WTC11 (cell line): Measurements from ENCODE around the gene OCRL.

Experiments
- FOXJ3 ChIP-seq: sonication (generic); formaldehyde crosslinking; IDR thresholded peaks from 2 replicates; pipeline ENCODE4 v1.9.0; 2021; ENCODE audit warnings: missing genetic modification reagents, mild to moderate bottlenecking, borderline replicate concordance
- NFE2L1 ChIP-seq: sonication (generic); formaldehyde crosslinking; IDR thresholded peaks from 2 replicates; pipeline ENCODE4 v1.8.1; 2023; ENCODE audit warnings: missing genetic modification reagents
- NR3C1 ChIP-seq: sonication (generic); formaldehyde crosslinking; conservative IDR thresholded peaks from 2 replicates; pipeline ENCODE4 v1.8.1; 2023; ENCODE audit warnings: low read depth, mild to moderate bottlenecking, missing genetic modification reagents
- PRRX2 ChIP-seq: fragments of 250-450 bp; sonication (Bioruptor Pico); IDR thresholded peaks from 2 replicates; pipeline ENCODE4 v1.8.0; 2021; ENCODE audit warnings: mild to moderate bottlenecking
- TF ChIP-seq, protein P1 (sequence below): fragments of 200-600 bp; IDR thresholded peaks from 2 replicates; pipeline ENCODE4 v1.8.0; 2022; ENCODE audit warnings: antibody characterized with exemption
- TF ChIP-seq, protein P2 (sequence below): sonication (generic); formaldehyde crosslinking; IDR thresholded peaks from 2 replicates; pipeline ENCODE4 v1.8.1; 2022; ENCODE audit warnings: mild to moderate bottlenecking, missing genetic modification reagents, moderate library complexity, borderline replicate concordance
- TF ChIP-seq, protein P3 (sequence below): sonication (generic); formaldehyde crosslinking; IDR thresholded peaks from 2 replicates; pipeline ENCODE4 v1.8.1; 2023; ENCODE audit warnings: mild to moderate bottlenecking, missing genetic modification reagents, borderline replicate concordance
- TF ChIP-seq, protein P4 (sequence below): sonication (generic); formaldehyde crosslinking; IDR thresholded peaks from 2 replicates; pipeline ENCODE4 v1.8.0; 2022; ENCODE audit warnings: mild to moderate bottlenecking, missing genetic modification reagents
- TF ChIP-seq, protein P5 (sequence below): sonication (generic); formaldehyde crosslinking; IDR thresholded peaks from 2 replicates; pipeline ENCODE4 v1.8.0; 2022; ENCODE audit warnings: mild to moderate bottlenecking, missing genetic modification reagents
- TF ChIP-seq, protein P6 (sequence below): sonication (generic); formaldehyde crosslinking; IDR thresholded peaks from 2 replicates; pipeline ENCODE4 v1.8.1; 2023; ENCODE audit warnings: mild to moderate bottlenecking, missing genetic modification reagents, moderate library complexity

DNA sequence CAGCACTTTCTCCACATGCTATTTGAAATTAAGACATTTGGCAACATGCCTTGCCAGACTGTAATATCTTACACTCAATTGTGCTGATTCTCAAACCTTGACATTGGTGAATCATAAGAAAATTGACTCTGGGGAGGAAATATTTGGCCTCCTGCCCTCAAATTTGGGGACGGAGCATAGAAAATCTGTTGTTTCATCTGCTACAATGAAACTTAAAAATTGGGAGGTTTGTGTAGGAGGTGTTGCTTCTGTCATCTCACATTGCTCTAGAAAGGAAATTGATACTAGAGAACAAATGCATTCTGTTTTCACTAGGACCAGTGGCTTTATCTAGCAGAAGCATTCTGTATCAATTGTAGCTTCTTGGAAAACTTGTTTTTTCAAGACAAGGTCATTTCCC lies 5.3 kb downstream of the OCRL start:
- TF ChIP-seq, protein P1, sequence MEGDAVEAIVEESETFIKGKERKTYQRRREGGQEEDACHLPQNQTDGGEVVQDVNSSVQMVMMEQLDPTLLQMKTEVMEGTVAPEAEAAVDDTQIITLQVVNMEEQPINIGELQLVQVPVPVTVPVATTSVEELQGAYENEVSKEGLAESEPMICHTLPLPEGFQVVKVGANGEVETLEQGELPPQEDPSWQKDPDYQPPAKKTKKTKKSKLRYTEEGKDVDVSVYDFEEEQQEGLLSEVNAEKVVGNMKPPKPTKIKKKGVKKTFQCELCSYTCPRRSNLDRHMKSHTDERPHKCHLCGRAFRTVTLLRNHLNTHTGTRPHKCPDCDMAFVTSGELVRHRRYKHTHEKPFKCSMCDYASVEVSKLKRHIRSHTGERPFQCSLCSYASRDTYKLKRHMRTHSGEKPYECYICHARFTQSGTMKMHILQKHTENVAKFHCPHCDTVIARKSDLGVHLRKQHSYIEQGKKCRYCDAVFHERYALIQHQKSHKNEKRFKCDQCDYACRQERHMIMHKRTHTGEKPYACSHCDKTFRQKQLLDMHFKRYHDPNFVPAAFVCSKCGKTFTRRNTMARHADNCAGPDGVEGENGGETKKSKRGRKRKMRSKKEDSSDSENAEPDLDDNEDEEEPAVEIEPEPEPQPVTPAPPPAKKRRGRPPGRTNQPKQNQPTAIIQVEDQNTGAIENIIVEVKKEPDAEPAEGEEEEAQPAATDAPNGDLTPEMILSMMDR = no peak
- TF ChIP-seq, protein P2, sequence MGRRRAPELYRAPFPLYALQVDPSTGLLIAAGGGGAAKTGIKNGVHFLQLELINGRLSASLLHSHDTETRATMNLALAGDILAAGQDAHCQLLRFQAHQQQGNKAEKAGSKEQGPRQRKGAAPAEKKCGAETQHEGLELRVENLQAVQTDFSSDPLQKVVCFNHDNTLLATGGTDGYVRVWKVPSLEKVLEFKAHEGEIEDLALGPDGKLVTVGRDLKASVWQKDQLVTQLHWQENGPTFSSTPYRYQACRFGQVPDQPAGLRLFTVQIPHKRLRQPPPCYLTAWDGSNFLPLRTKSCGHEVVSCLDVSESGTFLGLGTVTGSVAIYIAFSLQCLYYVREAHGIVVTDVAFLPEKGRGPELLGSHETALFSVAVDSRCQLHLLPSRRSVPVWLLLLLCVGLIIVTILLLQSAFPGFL (CRISPR knock-in tag) = no peak
- no peak for TF ChIP-seq PRRX2 (CRISPR knock-in tag)
- TF ChIP-seq, protein P3, sequence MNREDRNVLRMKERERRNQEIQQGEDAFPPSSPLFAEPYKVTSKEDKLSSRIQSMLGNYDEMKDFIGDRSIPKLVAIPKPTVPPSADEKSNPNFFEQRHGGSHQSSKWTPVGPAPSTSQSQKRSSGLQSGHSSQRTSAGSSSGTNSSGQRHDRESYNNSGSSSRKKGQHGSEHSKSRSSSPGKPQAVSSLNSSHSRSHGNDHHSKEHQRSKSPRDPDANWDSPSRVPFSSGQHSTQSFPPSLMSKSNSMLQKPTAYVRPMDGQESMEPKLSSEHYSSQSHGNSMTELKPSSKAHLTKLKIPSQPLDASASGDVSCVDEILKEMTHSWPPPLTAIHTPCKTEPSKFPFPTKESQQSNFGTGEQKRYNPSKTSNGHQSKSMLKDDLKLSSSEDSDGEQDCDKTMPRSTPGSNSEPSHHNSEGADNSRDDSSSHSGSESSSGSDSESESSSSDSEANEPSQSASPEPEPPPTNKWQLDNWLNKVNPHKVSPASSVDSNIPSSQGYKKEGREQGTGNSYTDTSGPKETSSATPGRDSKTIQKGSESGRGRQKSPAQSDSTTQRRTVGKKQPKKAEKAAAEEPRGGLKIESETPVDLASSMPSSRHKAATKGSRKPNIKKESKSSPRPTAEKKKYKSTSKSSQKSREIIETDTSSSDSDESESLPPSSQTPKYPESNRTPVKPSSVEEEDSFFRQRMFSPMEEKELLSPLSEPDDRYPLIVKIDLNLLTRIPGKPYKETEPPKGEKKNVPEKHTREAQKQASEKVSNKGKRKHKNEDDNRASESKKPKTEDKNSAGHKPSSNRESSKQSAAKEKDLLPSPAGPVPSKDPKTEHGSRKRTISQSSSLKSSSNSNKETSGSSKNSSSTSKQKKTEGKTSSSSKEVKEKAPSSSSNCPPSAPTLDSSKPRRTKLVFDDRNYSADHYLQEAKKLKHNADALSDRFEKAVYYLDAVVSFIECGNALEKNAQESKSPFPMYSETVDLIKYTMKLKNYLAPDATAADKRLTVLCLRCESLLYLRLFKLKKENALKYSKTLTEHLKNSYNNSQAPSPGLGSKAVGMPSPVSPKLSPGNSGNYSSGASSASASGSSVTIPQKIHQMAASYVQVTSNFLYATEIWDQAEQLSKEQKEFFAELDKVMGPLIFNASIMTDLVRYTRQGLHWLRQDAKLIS (CRISPR knock-in tag) = no peak
- TF ChIP-seq, protein P4, sequence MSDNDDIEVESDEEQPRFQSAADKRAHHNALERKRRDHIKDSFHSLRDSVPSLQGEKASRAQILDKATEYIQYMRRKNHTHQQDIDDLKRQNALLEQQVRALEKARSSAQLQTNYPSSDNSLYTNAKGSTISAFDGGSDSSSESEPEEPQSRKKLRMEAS (CRISPR knock-in tag) = no peak
- no peak for TF ChIP-seq NR3C1 (CRISPR knock-in tag)
- TF ChIP-seq, protein P5, sequence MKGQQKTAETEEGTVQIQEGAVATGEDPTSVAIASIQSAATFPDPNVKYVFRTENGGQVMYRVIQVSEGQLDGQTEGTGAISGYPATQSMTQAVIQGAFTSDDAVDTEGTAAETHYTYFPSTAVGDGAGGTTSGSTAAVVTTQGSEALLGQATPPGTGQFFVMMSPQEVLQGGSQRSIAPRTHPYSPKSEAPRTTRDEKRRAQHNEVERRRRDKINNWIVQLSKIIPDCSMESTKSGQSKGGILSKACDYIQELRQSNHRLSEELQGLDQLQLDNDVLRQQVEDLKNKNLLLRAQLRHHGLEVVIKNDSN (CRISPR knock-in tag) = no peak
- TF ChIP-seq NFE2L1 (CRISPR knock-in tag) = no peak
- no peak for TF ChIP-seq FOXJ3 (CRISPR knock-in tag)
- TF ChIP-seq, protein P6, sequence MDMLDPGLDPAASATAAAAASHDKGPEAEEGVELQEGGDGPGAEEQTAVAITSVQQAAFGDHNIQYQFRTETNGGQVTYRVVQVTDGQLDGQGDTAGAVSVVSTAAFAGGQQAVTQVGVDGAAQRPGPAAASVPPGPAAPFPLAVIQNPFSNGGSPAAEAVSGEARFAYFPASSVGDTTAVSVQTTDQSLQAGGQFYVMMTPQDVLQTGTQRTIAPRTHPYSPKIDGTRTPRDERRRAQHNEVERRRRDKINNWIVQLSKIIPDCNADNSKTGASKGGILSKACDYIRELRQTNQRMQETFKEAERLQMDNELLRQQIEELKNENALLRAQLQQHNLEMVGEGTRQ (CRISPR knock-in tag) = no peak
